SK-N-SH (cell line): ENCODE results near the gene PPP3CA. TPM values are rescaled to one million over a fixed set of nuclear protein-coding genes. Genes with fewer than 3 reads are reported as not detected.
"Not testable (repeated sequence)": the region's sequence is repeated elsewhere in the genome, so short reads cannot be mapped to it uniquely, and the experiment has no call there.

Source experiments
- CTCF ChIA-PET: fragments of 300-600, 350-600 bp; formaldehyde crosslinking; extraction: SDS; loops from one replicate; lab custom pipeline; 2021; lab: Yijun Ruan, JAX
- POLR2A ChIA-PET: fragments of 350-600 bp; sonication (Branson Sonifier 250); formaldehyde crosslinking; extraction: SDS; loops from one replicate; lab custom pipeline; 2020; ENCODE audit warnings: antibody characterized with exemption, inconsistent platforms; lab: Yijun Ruan, JAX
- DNase-seq: peaks from one replicate; pipeline ENCODE4 v3.0.0; 2012
- H2AFZ ChIP-seq: fragments of 200-600 bp; sonication (generic); 2 replicates; pipeline ENCODE4 v1.8.1; 2016; ENCODE audit warnings: antibody characterized with exemption, mild to moderate bottlenecking, low read depth
- H3F3A ChIP-seq: fragments of 200-600 bp; sonication (generic); replicated peaks from 2 replicates; pipeline ENCODE3; 2016; ENCODE audit warnings: antibody characterized with exemption, mild to moderate bottlenecking; ENCODE audit not compliant: insufficient read depth
- H3K27ac ChIP-seq, 2 experiments: fragments of 200-500 bp in 1 of 2; fragments of 200-600 bp in 1 of 2; sonication (Bioruptor generic) in 1 of 2; sonication (generic), shearing (Covaris generic) in 1 of 2; 2 replicates each; pipeline versions ENCODE4 v1.5.1 to v1.6.1; 2014 to 2016; ENCODE audit warnings: low read depth in 2 of 2, inconsistent platforms in 1 of 2, low read length in 1 of 2, mild to moderate bottlenecking in 1 of 2, mixed read lengths in 1 of 2
- H3K27me3 ChIP-seq: fragments of 200-600 bp; sonication (generic), shearing (Covaris generic); 2 replicates; pipeline ENCODE4 v1.6.1; 2016; ENCODE audit warnings: mixed run types; ENCODE audit not compliant: insufficient read depth
- H3K36me3 ChIP-seq, 2 experiments: fragments of 200-500 bp in 1 of 2; fragments of 200-600 bp in 1 of 2; sonication (Bioruptor generic) in 1 of 2; sonication (generic) in 1 of 2; replicated peaks in 1 of 2; 2 replicates each; pipeline versions ENCODE3 to v1.5.1; 2014 to 2016; ENCODE audit warnings: low read length in 1 of 2, mild to moderate bottlenecking in 1 of 2; ENCODE audit not compliant: insufficient read depth in 2 of 2, control insufficient read depth in 1 of 2
- H3K4me1 ChIP-seq, 2 experiments: fragments of 200-500 bp in 1 of 2; fragments of 200-600 bp in 1 of 2; sonication (Bioruptor generic) in 1 of 2; sonication (generic), shearing (Covaris generic) in 1 of 2; 2 replicates each; pipeline versions ENCODE4 v1.5.1 to v1.6.1; 2014 to 2016; ENCODE audit warnings: low read depth in 1 of 2, low read length in 1 of 2, mixed run types in 1 of 2; ENCODE audit not compliant: insufficient read depth in 2 of 2, control insufficient read depth in 1 of 2
- H3K4me2 ChIP-seq: fragments of 200-600 bp; sonication (generic), shearing (Covaris generic); 2 replicates; pipeline ENCODE4 v1.6.1; 2017; ENCODE audit warnings: mixed run types
- H3K4me3 ChIP-seq, 2 experiments: fragments of 200-500 bp in 1 of 2; fragments of 200-600 bp in 1 of 2; sonication (Bioruptor generic) in 1 of 2; sonication (generic), shearing (Covaris generic) in 1 of 2; 2 replicates each; pipeline versions ENCODE4 v1.5.1 to v1.8.1; 2014 to 2016; ENCODE audit warnings: low read depth in 2 of 2, inconsistent platforms in 1 of 2, low read length in 1 of 2, mild to moderate bottlenecking in 1 of 2, mixed read lengths in 1 of 2, moderate library complexity in 1 of 2
- H3K79me2 ChIP-seq: fragments of 200-600 bp; sonication (generic); 2 replicates; pipeline ENCODE4 v1.8.1; 2017; ENCODE audit warnings: mild to moderate bottlenecking; ENCODE audit not compliant: insufficient read depth
- H3K9ac ChIP-seq: fragments of 200-600 bp; sonication (generic); 2 replicates; pipeline ENCODE4 v1.6.1; 2017; ENCODE audit warnings: mixed run types
- H3K9me2 ChIP-seq: fragments of 200-600 bp; sonication (generic); 2 replicates; pipeline ENCODE4 v1.6.1; 2017; ENCODE audit warnings: mixed run types
- H3K9me3 ChIP-seq: fragments of 200-600 bp; sonication (generic); 2 replicates; pipeline ENCODE4 v1.6.1; 2017; ENCODE audit warnings: mixed run types, mild to moderate bottlenecking, moderate library complexity
- H4K20me1 ChIP-seq: fragments of 200-600 bp; sonication (generic); 2 replicates; pipeline ENCODE4 v1.6.1; 2017; ENCODE audit warnings: mild to moderate bottlenecking, mixed run types; ENCODE audit not compliant: insufficient read depth
- ELF1 ChIP-seq: IDR thresholded peaks from 2 replicates; pipeline ENCODE4 v1.4.0; 2012
- EZH2phosphoT487 ChIP-seq: fragments of 200-600 bp; sonication (generic); IDR thresholded peaks from 2 replicates; pipeline ENCODE4 v1.6.1; 2017; ENCODE audit warnings: low read depth, mixed run types, mild to moderate bottlenecking, antibody characterized with exemption, moderate library complexity, borderline replicate concordance
- JUND ChIP-seq: IDR thresholded peaks from 2 replicates; pipeline ENCODE4 v1.4.0; 2012
- MEF2A ChIP-seq: IDR thresholded peaks from 2 replicates; pipeline ENCODE4 v1.4.0; 2012; ENCODE audit warnings: low read depth, borderline replicate concordance
- RCOR1 ChIP-seq: fragments of 150-350 bp; IDR thresholded peaks from 2 replicates; pipeline ENCODE4 v1.6.1; 2017; ENCODE audit warnings: antibody characterized with exemption, low read length
- RXRA ChIP-seq: IDR thresholded peaks from 2 replicates; pipeline ENCODE4 v1.4.0; 2012; ENCODE audit warnings: low read depth, mild to moderate bottlenecking, borderline replicate concordance
- SIN3A ChIP-seq: IDR thresholded peaks from 2 replicates; pipeline ENCODE4 v1.6.1; 2012; ENCODE audit warnings: low read depth, mild to moderate bottlenecking, low read length, moderate library complexity, borderline replicate concordance
- TAF1 ChIP-seq: IDR thresholded peaks from 2 replicates; pipeline ENCODE4 v1.6.1; 2012; ENCODE audit warnings: low read depth, mild to moderate bottlenecking, low read length, moderate library complexity, borderline replicate concordance
- WGBS: methylation state at CpG from one replicate; pipeline ENCODE4 v1.1.6; 2017; ENCODE audit warnings: low lambda C conversion rate; 5-methylcytosine and 5-hydroxymethylcytosine counted together
- polyA plus RNA-seq, 3 experiments: library from polyadenylated mRNA; depleted of rRNA; stranded (reverse); fragments of >200 nt; gene quantifications; 2 replicates each; pipeline ENCODE4 v1.2.3, GENCODE V29; 2012
- TF ChIP-seq, protein P1 (sequence below): fragments of 150-350 bp; IDR thresholded peaks from 2 replicates; pipeline ENCODE4 v1.6.1; 2017; ENCODE audit warnings: antibody characterized with exemption, low read length, low read depth, borderline replicate concordance
- TF ChIP-seq, protein P2 (sequence below): IDR thresholded peaks from 2 replicates; pipeline ENCODE4 v1.4.0; 2012; ENCODE audit warnings: low read depth
- TF ChIP-seq, protein P3 (sequence below): IDR thresholded peaks from 2 replicates; pipeline ENCODE4 v1.4.0; 2012; ENCODE audit warnings: low read depth, borderline replicate concordance

The PPP3CA gene
- polyA plus RNA-seq, 1 of the 3 experiments (the other 2 are of a cell fraction) = 10.7 TPM

DNA sequence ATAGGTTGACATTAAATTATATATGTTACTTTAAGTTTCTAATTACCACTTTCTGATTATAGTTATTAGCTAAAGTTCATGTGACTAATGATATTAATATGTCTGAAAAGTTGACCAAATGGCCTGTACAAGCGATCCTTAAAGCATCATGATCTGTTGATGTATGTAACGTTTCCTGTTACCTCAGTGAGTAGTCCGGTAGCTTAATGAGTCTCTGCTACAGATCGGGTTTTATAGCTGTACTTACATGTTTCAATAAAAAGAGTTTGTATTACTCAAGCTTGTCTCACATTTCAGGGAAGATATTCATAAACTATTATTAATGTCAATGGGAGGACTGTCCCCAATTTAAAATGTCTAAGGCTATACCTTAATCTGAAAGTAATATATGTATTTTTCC is 246.3 kb downstream of the PPP3CA start:
- POLR2A ChIA-PET = no interaction called here

DNA sequence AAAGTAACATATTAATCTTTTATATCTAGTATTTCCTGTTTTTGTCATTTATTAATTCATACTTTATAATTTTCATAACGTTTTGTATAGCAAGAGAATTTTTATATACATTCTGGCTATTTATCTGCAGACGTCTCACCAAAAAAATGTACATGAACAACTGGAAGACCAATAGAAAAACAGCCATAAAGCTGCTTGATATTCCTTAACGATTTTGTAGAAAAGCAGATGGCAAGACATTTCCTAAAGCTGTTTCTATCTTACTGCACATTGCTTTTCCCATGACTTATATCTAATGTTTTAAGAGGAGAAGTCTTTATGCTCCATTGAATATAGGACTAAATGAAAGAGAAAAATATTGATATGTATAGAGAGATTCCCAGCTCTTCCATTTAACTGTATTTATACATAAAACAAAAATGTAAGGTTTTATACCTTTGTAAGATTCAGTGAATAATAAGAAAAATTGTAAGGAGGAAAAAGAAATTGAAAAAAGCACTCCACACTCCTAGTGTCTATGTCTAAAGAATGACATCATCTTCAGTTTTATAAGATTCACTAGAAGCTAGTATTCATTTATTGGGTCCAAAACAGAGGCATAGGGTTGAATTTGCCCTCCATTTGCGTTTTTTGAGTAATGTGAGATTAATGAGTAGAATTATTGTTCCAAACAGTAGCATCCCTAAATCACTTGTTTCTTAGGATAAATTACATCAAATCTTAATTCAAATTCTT is 248.5 kb downstream of the PPP3CA start:
- Histone ChIP-seq H3K4me1 (peaks cover 16 to 24% of the 10 kb centered on the region in 2 experiments), H3K9me3 (no peaks in the 10 kb centered on the region), H3K27ac (no peak overlapping the region), H3K4me3 (no peak overlapping the region), H3K4me2 (no peak overlapping the region), H4K20me1 (no peaks in the 10 kb centered on the region), H3K36me3 (peaks cover 6 to 27% of the 10 kb centered on the region in 2 experiments), H2AFZ (no peak overlapping the region), H3K79me2 (no peaks in the 10 kb centered on the region), H3F3A (peaks cover 3% of the 10 kb centered on the region)
- no peak for DNase-seq
- CTCF ChIA-PET = interaction anchor here (0.9 kb wide), 1 partner anchor 45 kb away, joined by 3 read pairs; no protein-coding TSS in a partner anchor
- POLR2A ChIA-PET = no interaction called here
- no peak for TF ChIP-seq SIN3A
- no peak for TF ChIP-seq MEF2A
- no peak for TF ChIP-seq TAF1
- TF ChIP-seq ELF1 = no peak
- no peak for TF ChIP-seq RCOR1
- TF ChIP-seq, all 33 proteins: peak for 0
- 88% methylated on average over 4 of the region's 4 CpGs for WGBS
- no peaks in the 10 kb centered on the region for H3K27me3 ChIP-seq
- H3K9me2 ChIP-seq = no peaks in the 10 kb centered on the region; the same call in 1 of the 2 replicates
- no peak overlapping the region for H3K9ac ChIP-seq

More for the DNA sequence above, 246.3 kb downstream of the PPP3CA start:
- peaks cover 3% of the 10 kb centered on the region for H3F3A ChIP-seq
- DNase-seq = no peak
- no peaks in the 10 kb centered on the region for H4K20me1 ChIP-seq
- H2AFZ ChIP-seq = no peak overlapping the region
- peaks cover 22 to 28% of the 10 kb centered on the region in 2 experiments for H3K4me1 ChIP-seq
- peaks cover 6 to 20% of the 10 kb centered on the region in 2 experiments for H3K36me3 ChIP-seq
- 92% methylated on average over 4 of the region's 4 CpGs for WGBS
- CTCF ChIA-PET = no interaction called here
- TF ChIP-seq RXRA (no peak), EZH2phosphoT487 (no peak), ELF1 (no peak), SIN3A (no peak), JUND (no peak)
- TF ChIP-seq, protein P1, sequence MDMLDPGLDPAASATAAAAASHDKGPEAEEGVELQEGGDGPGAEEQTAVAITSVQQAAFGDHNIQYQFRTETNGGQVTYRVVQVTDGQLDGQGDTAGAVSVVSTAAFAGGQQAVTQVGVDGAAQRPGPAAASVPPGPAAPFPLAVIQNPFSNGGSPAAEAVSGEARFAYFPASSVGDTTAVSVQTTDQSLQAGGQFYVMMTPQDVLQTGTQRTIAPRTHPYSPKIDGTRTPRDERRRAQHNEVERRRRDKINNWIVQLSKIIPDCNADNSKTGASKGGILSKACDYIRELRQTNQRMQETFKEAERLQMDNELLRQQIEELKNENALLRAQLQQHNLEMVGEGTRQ = no peak
- TF ChIP-seq, protein P2, sequence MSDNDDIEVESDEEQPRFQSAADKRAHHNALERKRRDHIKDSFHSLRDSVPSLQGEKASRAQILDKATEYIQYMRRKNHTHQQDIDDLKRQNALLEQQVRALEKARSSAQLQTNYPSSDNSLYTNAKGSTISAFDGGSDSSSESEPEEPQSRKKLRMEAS = no peak
- TF ChIP-seq, protein P3, sequence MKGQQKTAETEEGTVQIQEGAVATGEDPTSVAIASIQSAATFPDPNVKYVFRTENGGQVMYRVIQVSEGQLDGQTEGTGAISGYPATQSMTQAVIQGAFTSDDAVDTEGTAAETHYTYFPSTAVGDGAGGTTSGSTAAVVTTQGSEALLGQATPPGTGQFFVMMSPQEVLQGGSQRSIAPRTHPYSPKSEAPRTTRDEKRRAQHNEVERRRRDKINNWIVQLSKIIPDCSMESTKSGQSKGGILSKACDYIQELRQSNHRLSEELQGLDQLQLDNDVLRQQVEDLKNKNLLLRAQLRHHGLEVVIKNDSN = no peak
- H3K4me3 ChIP-seq = no peak overlapping the region
- no peaks in the 10 kb centered on the region for H3K9me3 ChIP-seq
- H3K4me2 ChIP-seq = no peak overlapping the region
- H3K9me2 ChIP-seq = no peaks in the 10 kb centered on the region; the same call in 1 of the 2 replicates
- H3K27me3 ChIP-seq = no peaks in the 10 kb centered on the region
- H3K79me2 ChIP-seq = no peaks in the 10 kb centered on the region
- H3K9ac ChIP-seq = no peak overlapping the region
- no peak overlapping the region for H3K27ac ChIP-seq

DNA sequence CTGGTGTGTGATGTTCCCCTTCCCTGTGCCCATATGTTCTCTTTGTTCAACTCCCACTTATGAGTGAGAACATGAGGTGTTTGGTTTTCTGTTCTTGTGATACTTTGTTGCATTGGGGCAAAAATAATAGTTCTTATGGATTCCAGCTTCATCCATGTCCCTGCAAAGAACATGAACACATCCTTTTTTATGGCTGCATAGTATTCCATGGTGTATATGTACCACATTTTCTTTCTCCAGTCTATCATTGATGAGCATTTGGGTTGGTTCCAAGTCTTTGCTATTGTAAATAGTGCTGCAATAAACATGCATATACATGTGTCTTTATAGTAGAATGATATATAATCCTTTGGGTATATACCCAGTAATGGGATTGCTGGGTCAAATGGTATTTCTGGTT is 254.7 kb downstream of the PPP3CA start:
- POLR2A ChIA-PET, H3K9ac ChIP-seq, CTCF ChIA-PET, H3K4me2 ChIP-seq, H3K9me3 ChIP-seq, H3F3A ChIP-seq, H3K4me3 ChIP-seq, H3K9me2 ChIP-seq, H3K4me1 ChIP-seq, H3K27me3 ChIP-seq, DNase-seq, H4K20me1 ChIP-seq, H3K79me2 ChIP-seq, H2AFZ ChIP-seq, H3K27ac ChIP-seq: not testable (repeated sequence)
- H3K36me3 ChIP-seq = peaks cover 4 to 29% of the 10 kb centered on the region in 2 experiments
